HT1080 (cell line): ENCODE measurements around the gene ALDH1B1. TPM values are rescaled to one million over a fixed set of nuclear protein-coding genes. Genes with fewer than 3 reads are reported as not detected.
A peak's percentile ranks its signal among the peaks of the same experiment; 100 is the strongest.

Source experiments
- DNase-seq: peaks from one replicate; pipeline ENCODE4 v3.0.0-alpha.2; 2015; ENCODE audit warnings: low read depth
- polyA plus RNA-seq, 2 experiments: library from polyadenylated mRNA; depleted of rRNA; stranded (reverse); fragments of >200 nt; gene quantifications; 2 replicates each; pipeline ENCODE4 v1.2.3, GENCODE V29; 2015
- total RNA-seq: library from RNA; depleted of rRNA; stranded (reverse); fragments of >200 nt; shearing (Covaris generic); gene quantifications from 2 replicates; pipeline ENCODE4 v1.2.3, GENCODE V29; 2014; rRNA removed

The ALDH1B1 gene
- total RNA-seq = 27.5 and 30.9 TPM in 2 replicates
- 29.6 and 30.8 TPM in 2 replicates for polyA plus RNA-seq (2015; cell fraction: cytosol; rRNA removed)
- 21.6 and 23.2 TPM in 2 replicates for polyA plus RNA-seq (2015; cell fraction: nucleus; rRNA removed)

- DNase-seq = peak; percentile 84
Observed at GRCh38 chr9:38392235-38393127, at the start of gene ALDH1B1. Gene ALDH1B1 (plus strand): TSS chr9:38392702. CDS start chr9:38395749, 3,047 bp downstream.

GRCh38 chr9:38343037-38343436 is 49.5 kb upstream of the ALDH1B1 start:
- no peak for DNase-seq

GRCh38 chr9:38343552-38343951 is 49.0 kb upstream of the ALDH1B1 start:
- DNase-seq = no peak

- no peak for DNase-seq
Observed at GRCh38 chr9:38344566-38345324, 47.8 kb upstream of the ALDH1B1 start.

- DNase-seq = no peak
Observed at GRCh38 chr9:38345851-38346755, 46.4 kb upstream of the ALDH1B1 start.

- DNase-seq = no peak
Observed at GRCh38 chr9:38346811-38347210, 45.7 kb upstream of the ALDH1B1 start.

- DNase-seq = no peak
Observed at GRCh38 chr9:38347271-38347671, 45.2 kb upstream of the ALDH1B1 start.

- no peak for DNase-seq
Observed at GRCh38 chr9:38347946-38348345, 44.6 kb upstream of the ALDH1B1 start.

- no peak for DNase-seq
Observed at GRCh38 chr9:38350529-38350928, 42.0 kb upstream of the ALDH1B1 start.

GRCh38 chr9:38352530-38353328 is 39.8 kb upstream of the ALDH1B1 start:
- no peak for DNase-seq

- DNase-seq = no peak
Observed at GRCh38 chr9:38355115-38355514, 37.4 kb upstream of the ALDH1B1 start.

- DNase-seq = no peak
Observed at GRCh38 chr9:38355517-38356120, 36.9 kb upstream of the ALDH1B1 start.

- DNase-seq = no peak
Observed at GRCh38 chr9:38356851-38357250, 35.7 kb upstream of the ALDH1B1 start.

- DNase-seq = no peak
Observed at GRCh38 chr9:38357350-38358114, 35.0 kb upstream of the ALDH1B1 start.

GRCh38 chr9:38358390-38359296 is 33.9 kb upstream of the ALDH1B1 start:
- DNase-seq = peak; percentile 62

GRCh38 chr9:38359297-38359653 is 33.2 kb upstream of the ALDH1B1 start:
- DNase-seq = no peak

- no peak for DNase-seq
Observed at GRCh38 chr9:38359689-38360385, 32.7 kb upstream of the ALDH1B1 start.
